ENCODE data around the gene RFT1.

RFT1 gene

DNA sequence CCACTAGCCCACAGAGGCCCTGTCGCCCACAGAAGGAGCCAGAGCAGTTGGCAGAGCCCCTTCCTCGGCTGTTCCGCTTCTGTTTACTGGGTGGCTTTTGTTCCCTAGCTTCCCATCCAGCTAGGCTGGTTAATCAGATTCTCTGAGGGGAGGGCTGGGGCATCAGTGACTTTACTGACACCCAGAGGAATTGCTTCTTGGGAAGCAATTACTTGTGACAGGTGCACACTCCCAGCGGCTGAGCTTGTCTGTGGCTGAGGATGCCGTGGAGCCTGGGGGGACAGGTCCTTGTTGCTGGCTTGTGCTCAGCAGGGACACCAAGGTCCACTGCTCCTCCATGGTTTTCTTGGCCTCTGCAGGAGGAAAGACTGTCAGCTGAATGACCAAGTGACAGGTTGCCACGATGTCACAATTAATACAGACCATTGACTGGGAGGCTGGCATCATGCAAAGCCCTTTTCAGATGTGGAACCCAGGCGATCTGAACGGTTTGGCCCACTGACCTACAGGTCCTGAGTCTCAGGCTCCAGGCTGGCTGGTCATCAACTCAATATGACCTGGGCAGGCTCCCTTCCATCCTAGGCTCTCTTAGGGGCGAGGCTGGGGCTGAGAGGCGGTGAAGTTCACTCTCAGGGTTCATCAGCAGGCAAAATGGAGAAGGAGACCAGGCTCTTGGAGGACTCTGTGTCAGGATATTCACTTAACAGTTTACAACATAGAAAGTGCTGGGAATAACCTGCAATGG lies 52.6 kb downstream of the RFT1 start:
- ATAC-seq = no peak
- no peak for TF ChIP-seq GLIS3 (CRISPR knock-in tag; IDR thresholded peaks at IDR 0.05)
- TF ChIP-seq RARB (CRISPR knock-in tag; IDR thresholded peaks at IDR 0.05) = no peak
- TF ChIP-seq, protein P1, sequence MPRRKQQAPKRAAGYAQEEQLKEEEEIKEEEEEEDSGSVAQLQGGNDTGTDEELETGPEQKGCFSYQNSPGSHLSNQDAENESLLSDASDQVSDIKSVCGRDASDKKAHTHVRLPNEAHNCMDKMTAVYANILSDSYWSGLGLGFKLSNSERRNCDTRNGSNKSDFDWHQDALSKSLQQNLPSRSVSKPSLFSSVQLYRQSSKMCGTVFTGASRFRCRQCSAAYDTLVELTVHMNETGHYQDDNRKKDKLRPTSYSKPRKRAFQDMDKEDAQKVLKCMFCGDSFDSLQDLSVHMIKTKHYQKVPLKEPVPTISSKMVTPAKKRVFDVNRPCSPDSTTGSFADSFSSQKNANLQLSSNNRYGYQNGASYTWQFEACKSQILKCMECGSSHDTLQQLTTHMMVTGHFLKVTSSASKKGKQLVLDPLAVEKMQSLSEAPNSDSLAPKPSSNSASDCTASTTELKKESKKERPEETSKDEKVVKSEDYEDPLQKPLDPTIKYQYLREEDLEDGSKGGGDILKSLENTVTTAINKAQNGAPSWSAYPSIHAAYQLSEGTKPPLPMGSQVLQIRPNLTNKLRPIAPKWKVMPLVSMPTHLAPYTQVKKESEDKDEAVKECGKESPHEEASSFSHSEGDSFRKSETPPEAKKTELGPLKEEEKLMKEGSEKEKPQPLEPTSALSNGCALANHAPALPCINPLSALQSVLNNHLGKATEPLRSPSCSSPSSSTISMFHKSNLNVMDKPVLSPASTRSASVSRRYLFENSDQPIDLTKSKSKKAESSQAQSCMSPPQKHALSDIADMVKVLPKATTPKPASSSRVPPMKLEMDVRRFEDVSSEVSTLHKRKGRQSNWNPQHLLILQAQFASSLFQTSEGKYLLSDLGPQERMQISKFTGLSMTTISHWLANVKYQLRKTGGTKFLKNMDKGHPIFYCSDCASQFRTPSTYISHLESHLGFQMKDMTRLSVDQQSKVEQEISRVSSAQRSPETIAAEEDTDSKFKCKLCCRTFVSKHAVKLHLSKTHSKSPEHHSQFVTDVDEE (CRISPR knock-in tag; IDR thresholded peaks at IDR 0.05) = no peak
- TF ChIP-seq TOX (CRISPR knock-in tag; IDR thresholded peaks at IDR 0.05; ENCODE audit: borderline replicate concordance) = no peak
- TF ChIP-seq ZNF70 (CRISPR knock-in tag; IDR thresholded peaks at IDR 0.05) = no peak
- no peak for TF ChIP-seq ZFP30 (CRISPR knock-in tag; IDR thresholded peaks at IDR 0.05)
- TF ChIP-seq, protein P2, sequence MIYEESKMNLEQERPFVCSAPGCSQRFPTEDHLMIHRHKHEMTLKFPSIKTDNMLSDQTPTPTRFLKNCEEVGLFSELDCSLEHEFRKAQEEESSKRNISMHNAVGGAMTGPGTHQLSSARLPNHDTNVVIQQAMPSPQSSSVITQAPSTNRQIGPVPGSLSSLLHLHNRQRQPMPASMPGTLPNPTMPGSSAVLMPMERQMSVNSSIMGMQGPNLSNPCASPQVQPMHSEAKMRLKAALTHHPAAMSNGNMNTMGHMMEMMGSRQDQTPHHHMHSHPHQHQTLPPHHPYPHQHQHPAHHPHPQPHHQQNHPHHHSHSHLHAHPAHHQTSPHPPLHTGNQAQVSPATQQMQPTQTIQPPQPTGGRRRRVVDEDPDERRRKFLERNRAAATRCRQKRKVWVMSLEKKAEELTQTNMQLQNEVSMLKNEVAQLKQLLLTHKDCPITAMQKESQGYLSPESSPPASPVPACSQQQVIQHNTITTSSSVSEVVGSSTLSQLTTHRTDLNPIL (CRISPR knock-in tag; IDR thresholded peaks at IDR 0.05; ENCODE audit: low read depth) = no peak
- TF ChIP-seq CSDC2 (CRISPR knock-in tag; IDR thresholded peaks at IDR 0.05) = no peak

DNA sequence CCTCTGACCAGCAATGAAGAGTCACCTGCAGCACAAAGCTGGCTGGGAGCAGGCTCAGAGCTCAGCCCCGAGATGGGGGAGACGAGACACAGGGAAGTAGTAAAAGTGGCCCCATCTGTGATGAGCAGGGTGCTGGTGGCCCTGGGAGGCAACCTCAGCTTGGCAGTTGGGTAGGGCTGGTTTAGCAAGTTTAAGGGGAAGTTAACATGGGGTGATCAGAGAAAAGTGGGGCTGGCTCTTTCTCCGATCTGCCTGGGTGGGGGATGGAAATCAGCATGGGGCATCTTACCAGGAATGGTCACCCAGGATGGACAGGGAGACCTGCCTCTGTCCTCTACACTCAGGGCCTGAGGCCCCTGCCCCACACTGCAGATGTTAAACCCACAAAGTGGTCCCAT lies 54.5 kb downstream of the RFT1 start:
- no peak for ATAC-seq

More for the DNA sequence above, 54.5 kb downstream of the RFT1 start:
- TF ChIP-seq ZFP30 (CRISPR knock-in tag; IDR thresholded peaks at IDR 0.05) (no peak), ZNF70 (CRISPR knock-in tag; IDR thresholded peaks at IDR 0.05) (no peak), SNAI2 (CRISPR knock-in tag; IDR thresholded peaks at IDR 0.05) (no peak), ZC3H10 (CRISPR knock-in tag; IDR thresholded peaks at IDR 0.05) (no peak), BACH2 (CRISPR knock-in tag; IDR thresholded peaks at IDR 0.05; ENCODE audit: borderline replicate concordance) (no peak), TOX (CRISPR knock-in tag; IDR thresholded peaks at IDR 0.05; ENCODE audit: borderline replicate concordance) (no peak), CSDC2 (CRISPR knock-in tag; IDR thresholded peaks at IDR 0.05) (no peak), GLIS3 (CRISPR knock-in tag; IDR thresholded peaks at IDR 0.05) (no peak), ZFP3 (CRISPR knock-in tag; IDR thresholded peaks at IDR 0.05) (no peak), PPARA (CRISPR knock-in tag; IDR thresholded peaks at IDR 0.05; ENCODE audit: borderline replicate concordance) (no peak), ESRRG (CRISPR knock-in tag; IDR thresholded peaks at IDR 0.05) (no peak), OSR1 (CRISPR knock-in tag; IDR thresholded peaks at IDR 0.05) (no peak), ZNF8 (CRISPR knock-in tag; IDR thresholded peaks at IDR 0.05) (no peak), ZNF565 (CRISPR knock-in tag; conservative IDR thresholded peaks at IDR 0.05; ENCODE audit: low read depth) (no peak)
- TF ChIP-seq, protein P3, sequence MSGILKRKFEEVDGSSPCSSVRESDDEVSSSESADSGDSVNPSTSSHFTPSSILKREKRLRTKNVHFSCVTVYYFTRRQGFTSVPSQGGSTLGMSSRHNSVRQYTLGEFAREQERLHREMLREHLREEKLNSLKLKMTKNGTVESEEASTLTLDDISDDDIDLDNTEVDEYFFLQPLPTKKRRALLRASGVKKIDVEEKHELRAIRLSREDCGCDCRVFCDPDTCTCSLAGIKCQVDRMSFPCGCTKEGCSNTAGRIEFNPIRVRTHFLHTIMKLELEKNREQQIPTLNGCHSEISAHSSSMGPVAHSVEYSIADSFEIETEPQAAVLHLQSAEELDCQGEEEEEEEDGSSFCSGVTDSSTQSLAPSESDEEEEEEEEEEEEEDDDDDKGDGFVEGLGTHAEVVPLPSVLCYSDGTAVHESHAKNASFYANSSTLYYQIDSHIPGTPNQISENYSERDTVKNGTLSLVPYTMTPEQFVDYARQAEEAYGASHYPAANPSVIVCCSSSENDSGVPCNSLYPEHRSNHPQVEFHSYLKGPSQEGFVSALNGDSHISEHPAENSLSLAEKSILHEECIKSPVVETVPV (CRISPR knock-in tag; IDR thresholded peaks at IDR 0.05) = no peak
- TF ChIP-seq, protein P4, sequence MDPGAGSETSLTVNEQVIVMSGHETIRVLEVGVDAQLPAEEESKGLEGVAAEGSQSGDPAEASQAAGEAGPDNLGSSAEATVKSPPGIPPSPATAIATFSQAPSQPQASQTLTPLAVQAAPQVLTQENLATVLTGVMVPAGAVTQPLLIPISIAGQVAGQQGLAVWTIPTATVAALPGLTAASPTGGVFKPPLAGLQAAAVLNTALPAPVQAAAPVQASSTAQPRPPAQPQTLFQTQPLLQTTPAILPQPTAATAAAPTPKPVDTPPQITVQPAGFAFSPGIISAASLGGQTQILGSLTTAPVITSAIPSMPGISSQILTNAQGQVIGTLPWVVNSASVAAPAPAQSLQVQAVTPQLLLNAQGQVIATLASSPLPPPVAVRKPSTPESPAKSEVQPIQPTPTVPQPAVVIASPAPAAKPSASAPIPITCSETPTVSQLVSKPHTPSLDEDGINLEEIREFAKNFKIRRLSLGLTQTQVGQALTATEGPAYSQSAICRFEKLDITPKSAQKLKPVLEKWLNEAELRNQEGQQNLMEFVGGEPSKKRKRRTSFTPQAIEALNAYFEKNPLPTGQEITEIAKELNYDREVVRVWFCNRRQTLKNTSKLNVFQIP (CRISPR knock-in tag; IDR thresholded peaks at IDR 0.05; ENCODE audit: borderline replicate concordance, low read depth) = no peak
- TF ChIP-seq, protein P1 (CRISPR knock-in tag; IDR thresholded peaks at IDR 0.05) = no peak
